Hepatocyte (in vitro differentiated cells): ENCODE measurements around the gene ZNF557. TPM values are rescaled to one million over a fixed set of nuclear protein-coding genes. Genes with fewer than 3 reads are reported as not detected.

Experiments used
- DNase-seq: peaks from one replicate; pipeline ENCODE4 v3.0.0-alpha.2; 2016; ENCODE audit warnings: low spot score
- H2AFZ ChIP-seq: fragments of 200-600 bp; sonication (generic); 2 replicates; pipeline ENCODE4 v1.6.0; 2016; ENCODE audit warnings: antibody characterized with exemption, mild to moderate bottlenecking
- H3K27ac ChIP-seq: fragments of 200-600 bp; sonication (generic); 2 replicates; pipeline ENCODE4 v1.5.1; 2016; ENCODE audit warnings: mild to moderate bottlenecking
- H3K27me3 ChIP-seq: fragments of 200-600 bp; sonication (generic); 2 replicates; pipeline ENCODE4 v1.6.1; 2016
- H3K36me3 ChIP-seq: fragments of 200-600 bp; sonication (generic); replicated peaks from 2 replicates; pipeline ENCODE4 v1.5.1; 2016; ENCODE audit warnings: low read depth; ENCODE audit not compliant: insufficient read depth
- H3K4me1 ChIP-seq: fragments of 200-600 bp; sonication (generic); 2 replicates; pipeline ENCODE4 v1.5.1; 2016; ENCODE audit warnings: mild to moderate bottlenecking, moderate library complexity; ENCODE audit not compliant: insufficient read depth
- H3K4me2 ChIP-seq: fragments of 200-600 bp; sonication (generic); 2 replicates; pipeline ENCODE4 v1.6.0; 2016
- H3K4me3 ChIP-seq: fragments of 200-600 bp; sonication (generic); 2 replicates; pipeline ENCODE4 v1.5.1; 2016; ENCODE audit warnings: mild to moderate bottlenecking
- H3K79me2 ChIP-seq: fragments of 200-600 bp; sonication (generic); 2 replicates; pipeline ENCODE4 v1.6.0; 2017; ENCODE audit warnings: mild to moderate bottlenecking
- H3K9me2 ChIP-seq: fragments of 200-600 bp; sonication (generic); replicated peaks from 2 replicates; pipeline ENCODE4 v1.6.0; 2017; ENCODE audit warnings: mild to moderate bottlenecking; ENCODE audit not compliant: insufficient read depth
- H3K9me3 ChIP-seq: fragments of 200-600 bp; sonication (generic); 2 replicates; pipeline ENCODE4 v1.5.1; 2016; ENCODE audit warnings: low read depth, mild to moderate bottlenecking
- H4K20me1 ChIP-seq: fragments of 200-600 bp; sonication (generic); 2 replicates; pipeline ENCODE4 v1.6.0; 2016; ENCODE audit warnings: mild to moderate bottlenecking; ENCODE audit not compliant: insufficient read depth, poor library complexity, severe bottlenecking
- CTCF ChIP-seq: fragments of 200-600 bp; sonication (generic); IDR thresholded peaks from 2 replicates; pipeline ENCODE4 v1.5.1; 2016; ENCODE audit warnings: antibody characterized with exemption, mild to moderate bottlenecking; ENCODE audit not compliant: poor library complexity
- EZH2 ChIP-seq: fragments of 200-600 bp; sonication (generic); IDR thresholded peaks from 2 replicates; pipeline ENCODE4 v1.6.1; 2016; ENCODE audit warnings: antibody characterized with exemption, mild to moderate bottlenecking, borderline replicate concordance
- EZH2phosphoT487 ChIP-seq: fragments of 200-600 bp; sonication (generic); IDR thresholded peaks from one replicate; pipeline ENCODE4 v1.6.1; 2018; ENCODE audit warnings: antibody characterized with exemption, mild to moderate bottlenecking, low read depth, moderate library complexity; ENCODE audit not compliant: unreplicated experiment, severe bottlenecking
- WGBS: methylation state at CpG from one replicate; pipeline ENCODE4 v1.1.6; 2016; ENCODE audit warnings: low lambda C conversion rate; ENCODE audit errors: missing lambda C conversion rate; 5-methylcytosine and 5-hydroxymethylcytosine counted together
- polyA plus RNA-seq: library from polyadenylated mRNA; unstranded; fragments of >200 nt; fragmentation: Nextera tagmentation; extraction: Ambion mirVana; gene quantifications from 2 replicates; pipeline ENCODE4 v1.2.1, GENCODE V29; 2016
- total RNA-seq: library from RNA; depleted of rRNA; stranded (reverse); fragments of >200 nt; gene quantifications from 2 replicates; pipeline ENCODE4 v1.2.3, GENCODE V29; 2014

The ZNF557 gene
- total and polyA plus RNA-seq, 2 experiments from 2014 or later, result 3.4 to 9.5 TPM

GRCh38 chr19:7088999-7089398, 19.5 kb downstream of the ZNF557 start:
- Histone ChIP-seq H4K20me1 (no peaks in the 10 kb centered on the region), H3K4me1 (no peaks in the 10 kb centered on the region), H3K4me3 (no peak overlapping the region), H3K4me2 (no peak overlapping the region), H3K27ac (no peak overlapping the region), H2AFZ (no peak overlapping the region), H3K79me2 (no peaks in the 10 kb centered on the region), H3K36me3 (peaks cover 6% of the 10 kb centered on the region), H3K9me3 (peaks cover 20% of the 10 kb centered on the region), H3K27me3 (no peaks in the 10 kb centered on the region), H3K9me2 (no peaks in the 10 kb centered on the region)
- WGBS, result 98% methylated on average over 6 of the region's 6 CpGs
- TF ChIP-seq EZH2phosphoT487 (no peak), CTCF (no peak), EZH2 (no peak)
- no peak for DNase-seq

DNA sequence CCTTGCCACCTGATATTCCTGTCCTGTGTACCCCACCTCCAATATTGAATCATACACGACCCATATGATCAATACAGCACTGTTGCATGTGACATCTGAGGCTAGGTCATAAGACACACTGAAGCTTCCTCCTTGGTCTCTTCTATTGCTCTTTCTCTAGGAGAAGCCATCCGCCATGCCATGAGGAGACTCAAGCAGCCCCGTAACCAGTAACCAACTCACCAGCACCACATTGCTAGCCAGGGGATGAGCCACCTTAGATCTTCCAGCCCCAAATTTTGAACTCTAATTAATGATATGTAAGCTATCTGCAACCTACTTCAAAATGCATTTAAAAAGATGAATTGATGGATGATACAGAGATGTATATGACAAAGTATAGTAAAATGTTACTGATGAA, 28.6 kb downstream of the ZNF557 start:
- H4K20me1 ChIP-seq, result no peaks in the 10 kb centered on the region
- H3K36me3 ChIP-seq, result no peaks in the 10 kb centered on the region
- WGBS, result 97% methylated on average over 3 of the region's 3 CpGs
- no peaks in the 10 kb centered on the region for H3K9me3 ChIP-seq
- peak overlapping the region; percentile 76 for H3K4me2 ChIP-seq
- H3K79me2 ChIP-seq, result no peaks in the 10 kb centered on the region
- TF ChIP-seq EZH2 (no peak), EZH2phosphoT487 (no peak), CTCF (no peak)
- H2AFZ ChIP-seq, result peak overlapping the region; percentile 57
- peak overlapping the region; percentile 37 for H3K4me3 ChIP-seq
- no peaks in the 10 kb centered on the region for H3K27me3 ChIP-seq
- no peak for DNase-seq
- peaks cover 8% of the 10 kb centered on the region for H3K4me1 ChIP-seq
- H3K9me2 ChIP-seq, result no peaks in the 10 kb centered on the region
- H3K27ac ChIP-seq, result peak overlapping the region; percentile 84

- Histone ChIP-seq H3K36me3 (no peaks in the 10 kb centered on the region), H3K4me3 (peak overlapping the region; percentile 37), H3K27ac (peak overlapping the region; percentile 84), H3K9me2 (no peaks in the 10 kb centered on the region), H3K27me3 (no peaks in the 10 kb centered on the region), H3K79me2 (no peaks in the 10 kb centered on the region), H2AFZ (peak overlapping the region; percentile 57), H3K4me2 (peak overlapping the region; percentile 76), H3K9me3 (no peaks in the 10 kb centered on the region), H3K4me1 (peaks cover 8% of the 10 kb centered on the region), H4K20me1 (no peaks in the 10 kb centered on the region)
- peak; percentile 95 for DNase-seq
- no peak for TF ChIP-seq EZH2phosphoT487
- no peak for TF ChIP-seq EZH2
- TF ChIP-seq CTCF, result no peak
- WGBS, result 2% methylated on average over 43 of the region's 78 CpGs
Observed at GRCh38 chr19:7098701-7099596, 29.4 kb downstream of the ZNF557 start.
